ENCODE results near the gene SEMA6A. TPM values are rescaled to one million over a fixed set of nuclear protein-coding genes. Genes with fewer than 3 reads are reported as not detected.

The SEMA6A gene
- total RNA-seq, 2 experiments from 2014 or later, result not detected

GRCh38 chr5:116604805-116605204 is 30.2 kb upstream of the SEMA6A start:
- BruUV-seq (replicated peaks), result no TSS peak
- H3K9me3 ChIP-seq (ENCODE audit: low read length), result no peaks in the 10 kb centered on the region
- H3K4me1 ChIP-seq (ENCODE audit: insufficient read depth, low read length, poor library complexity, severe bottlenecking), result no peaks in the 10 kb centered on the region
- DNase-seq (ENCODE audit: low spot score), result no peak
- no peak overlapping the region for H3K4me3 ChIP-seq (ENCODE audit: low read depth, low read length, poor library complexity, severe bottlenecking)
- no peaks in the 10 kb centered on the region for H3K79me2 ChIP-seq (ENCODE audit: insufficient read depth, low read depth, low read length)
- intact Hi-C loops (cut with micrococcal nuclease; ENCODE audit: unreplicated experiment), result no loop called here
- TF ChIP-seq EZH2phosphoT487 (IDR thresholded peaks at IDR 0.05; ENCODE audit: borderline replicate concordance, low read depth, low read length) (no peak), CTCF (conservative IDR thresholded peaks at IDR 0.05; ENCODE audit: low read length) (no peak)
- H2AFZ ChIP-seq (ENCODE audit: low read length), result no peak overlapping the region
- ChIA-PET POLR2A (interaction anchor here (0.6 kb wide), 2 partner anchors 10 to 640 kb away, joined by 3 to 4 read pairs; no protein-coding TSS in a partner anchor), CTCF (ENCODE audit: unreplicated experiment) (no interaction called here)
- H4K20me1 ChIP-seq (ENCODE audit: insufficient read depth, low read length), result no peaks in the 10 kb centered on the region
- H3K9me2 ChIP-seq (ENCODE audit: insufficient read depth, low read length), result no peaks in the 10 kb centered on the region
- H3K36me3 ChIP-seq (ENCODE audit: insufficient read depth, low read length), result no peaks in the 10 kb centered on the region
- no peak overlapping the region for H3K4me2 ChIP-seq (ENCODE audit: low read length)
- no peak overlapping the region for H3K27ac ChIP-seq (ENCODE audit: low read depth, low read length, poor library complexity, severe bottlenecking)

- Histone ChIP-seq H3K4me3 (ENCODE audit: low read depth, low read length, poor library complexity, severe bottlenecking) (no peak overlapping the region), H3K27ac (ENCODE audit: low read depth, low read length, poor library complexity, severe bottlenecking) (no peak overlapping the region), H3K4me2 (ENCODE audit: low read length) (no peak overlapping the region), H3K36me3 (ENCODE audit: insufficient read depth, low read length) (no peaks in the 10 kb centered on the region), H3K79me2 (ENCODE audit: insufficient read depth, low read depth, low read length) (no peaks in the 10 kb centered on the region), H2AFZ (ENCODE audit: low read length) (no peak overlapping the region), H3K9me3 (ENCODE audit: low read length) (no peaks in the 10 kb centered on the region), H3K9me2 (ENCODE audit: insufficient read depth, low read length) (no peaks in the 10 kb centered on the region), H4K20me1 (ENCODE audit: insufficient read depth, low read length) (no peaks in the 10 kb centered on the region), H3K4me1 (ENCODE audit: insufficient read depth, low read length, poor library complexity, severe bottlenecking) (no peaks in the 10 kb centered on the region)
- no peak for TF ChIP-seq EZH2phosphoT487 (IDR thresholded peaks at IDR 0.05; ENCODE audit: borderline replicate concordance, low read depth, low read length)
- no peak for TF ChIP-seq CTCF (conservative IDR thresholded peaks at IDR 0.05; ENCODE audit: low read length)
- BruUV-seq (replicated peaks), result no TSS peak
- ChIA-PET POLR2A (interaction anchor here (1.1 kb wide), 1 partner anchor 26 kb away, joined by 3 read pairs; no protein-coding TSS in a partner anchor), CTCF (ENCODE audit: unreplicated experiment) (no interaction called here)
- intact Hi-C loops (cut with micrococcal nuclease; ENCODE audit: unreplicated experiment), result no loop called here
- no peak for DNase-seq (ENCODE audit: low spot score)
Observed at GRCh38 chr5:116600876-116601275, 26.3 kb upstream of the SEMA6A start.

- Histone ChIP-seq H3K4me1 (ENCODE audit: insufficient read depth, low read length, poor library complexity, severe bottlenecking) (no peaks in the 10 kb centered on the region), H3K27ac (ENCODE audit: low read depth, low read length, poor library complexity, severe bottlenecking) (no peak overlapping the region), H2AFZ (ENCODE audit: low read length) (no peak overlapping the region), H3K9me2 (ENCODE audit: insufficient read depth, low read length) (no peaks in the 10 kb centered on the region), H3K4me2 (ENCODE audit: low read length) (no peak overlapping the region), H3K79me2 (ENCODE audit: insufficient read depth, low read depth, low read length) (no peaks in the 10 kb centered on the region), H3K9me3 (ENCODE audit: low read length) (no peaks in the 10 kb centered on the region), H4K20me1 (ENCODE audit: insufficient read depth, low read length) (no peaks in the 10 kb centered on the region), H3K36me3 (ENCODE audit: insufficient read depth, low read length) (no peaks in the 10 kb centered on the region), H3K4me3 (ENCODE audit: low read depth, low read length, poor library complexity, severe bottlenecking) (no peak overlapping the region)
- no peak for DNase-seq (ENCODE audit: low spot score)
- intact Hi-C loops (cut with micrococcal nuclease; ENCODE audit: unreplicated experiment), result no loop called here
- no TSS peak for BruUV-seq (replicated peaks)
- no peak for TF ChIP-seq CTCF (conservative IDR thresholded peaks at IDR 0.05; ENCODE audit: low read length)
- TF ChIP-seq EZH2phosphoT487 (IDR thresholded peaks at IDR 0.05; ENCODE audit: borderline replicate concordance, low read depth, low read length), result no peak
- CTCF ChIA-PET (ENCODE audit: unreplicated experiment), result no interaction called here
- POLR2A ChIA-PET, result no interaction called here
Observed at GRCh38 chr5:116598911-116599310, 24.3 kb upstream of the SEMA6A start.
